ENCODE data around the gene GIMAP4.

DNA sequence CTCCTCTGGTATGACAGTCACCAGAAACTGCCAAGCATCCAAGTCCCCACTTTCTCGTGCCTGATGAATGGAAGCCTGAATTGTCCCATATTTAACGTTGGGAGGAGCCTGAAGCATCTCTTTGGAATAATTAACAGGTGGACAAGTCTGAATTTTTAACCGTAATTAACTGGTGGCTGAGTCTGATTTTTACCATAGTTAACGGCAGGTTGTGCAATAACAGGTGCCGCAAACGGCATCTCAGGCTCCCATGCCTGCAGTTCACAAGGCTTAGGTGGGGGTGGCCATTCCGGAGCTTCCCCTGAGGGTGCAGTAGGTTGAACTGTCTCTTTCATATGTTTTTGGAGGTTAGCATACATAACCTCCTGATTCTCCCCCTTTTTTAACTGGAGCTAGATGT lies 2.0 kb upstream of the GIMAP4 start:
- TF ChIP-seq, protein P1, sequence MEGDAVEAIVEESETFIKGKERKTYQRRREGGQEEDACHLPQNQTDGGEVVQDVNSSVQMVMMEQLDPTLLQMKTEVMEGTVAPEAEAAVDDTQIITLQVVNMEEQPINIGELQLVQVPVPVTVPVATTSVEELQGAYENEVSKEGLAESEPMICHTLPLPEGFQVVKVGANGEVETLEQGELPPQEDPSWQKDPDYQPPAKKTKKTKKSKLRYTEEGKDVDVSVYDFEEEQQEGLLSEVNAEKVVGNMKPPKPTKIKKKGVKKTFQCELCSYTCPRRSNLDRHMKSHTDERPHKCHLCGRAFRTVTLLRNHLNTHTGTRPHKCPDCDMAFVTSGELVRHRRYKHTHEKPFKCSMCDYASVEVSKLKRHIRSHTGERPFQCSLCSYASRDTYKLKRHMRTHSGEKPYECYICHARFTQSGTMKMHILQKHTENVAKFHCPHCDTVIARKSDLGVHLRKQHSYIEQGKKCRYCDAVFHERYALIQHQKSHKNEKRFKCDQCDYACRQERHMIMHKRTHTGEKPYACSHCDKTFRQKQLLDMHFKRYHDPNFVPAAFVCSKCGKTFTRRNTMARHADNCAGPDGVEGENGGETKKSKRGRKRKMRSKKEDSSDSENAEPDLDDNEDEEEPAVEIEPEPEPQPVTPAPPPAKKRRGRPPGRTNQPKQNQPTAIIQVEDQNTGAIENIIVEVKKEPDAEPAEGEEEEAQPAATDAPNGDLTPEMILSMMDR (IDR thresholded peaks at IDR 0.05), result no peak
- no peak for TF ChIP-seq EP300 (IDR thresholded peaks at IDR 0.05)
